Measurements from ENCODE around the gene CNTN5. TPM values are rescaled to one million over a fixed set of nuclear protein-coding genes. Genes with fewer than 3 reads are reported as not detected.
A peak's percentile ranks its signal among the peaks of the same experiment; 100 is the strongest.

CNTN5 gene
- polyA plus RNA-seq (0.64 and 1.1 TPM in 2 replicates), polyA minus RNA-seq (5.3 and 6.1 TPM in 2 replicates)

- Histone ChIP-seq H3F3A (ENCODE audit: insufficient read depth, low read length, poor library complexity, severe bottlenecking) (no peaks in the 10 kb centered on the region), H3K9me3 (ENCODE audit: low read length) (no peaks in the 10 kb centered on the region), H2AFZ (ENCODE audit: low read depth, low read length) (no peak within 1 kb of the TSS), H3K79me2 (replicated peaks; ENCODE audit: insufficient read depth, low read length) (no peaks in the 10 kb centered on the region), H3K4me3 (ENCODE audit: low read length) (peak within 1 kb of the TSS; percentile 70), H4K20me1 (ENCODE audit: insufficient read depth) (no peaks in the 10 kb centered on the region), H3K27ac (ENCODE audit: low read length) (no peak within 1 kb of the TSS), H3K36me3 (ENCODE audit: insufficient read depth, low read length) (no peaks in the 10 kb centered on the region), H3K4me2 (ENCODE audit: low read length) (peak within 1 kb of the TSS; percentile 60), H3K9ac (ENCODE audit: low read length) (peak within 1 kb of the TSS; percentile 52), H3K9me2 (ENCODE audit: insufficient read depth, low read length) (no peaks in the 10 kb centered on the region), H3K27me3 (ENCODE audit: insufficient read depth, low read depth, low read length) (peaks cover 14% of the 10 kb centered on the region)
- TF ChIP-seq RAD21 (conservative IDR thresholded peaks at IDR 0.05) (peak; percentile 49), MXI1 (conservative IDR thresholded peaks at IDR 0.05; ENCODE audit: poor library complexity, severe bottlenecking) (peak; percentile 40), POLR2AphosphoS5 (IDR thresholded peaks at IDR 0.05) (peak; percentile 12), EZH2 (IDR thresholded peaks at IDR 0.05; ENCODE audit: borderline replicate concordance, insufficient read depth, low read length, poor library complexity, severe bottlenecking) (no peak), TAF1 (IDR thresholded peaks at IDR 0.05; ENCODE audit: low read depth) (no peak), SMC3 (conservative IDR thresholded peaks at IDR 0.05; ENCODE audit: poor library complexity) (peak; percentile 46), CTCF (IDR thresholded peaks at IDR 0.05; ENCODE audit: poor library complexity, severe bottlenecking) (peak; percentile 50), EP300 (conservative IDR thresholded peaks at IDR 0.05; ENCODE audit: poor library complexity, severe bottlenecking) (no peak), REST (IDR thresholded peaks at IDR 0.05; ENCODE audit: borderline replicate concordance) (no peak)
Observed at GRCh38 chr11:99020352-99021225, at the start of gene CNTN5. Gene CNTN5 (plus strand): TSS chr11:99020949.

- Histone ChIP-seq H3K27ac (ENCODE audit: low read length) (no peak overlapping the region), H3K79me2 (replicated peaks; ENCODE audit: insufficient read depth, low read length) (no peaks in the 10 kb centered on the region), H3K27me3 (ENCODE audit: insufficient read depth, low read depth, low read length) (no peaks in the 10 kb centered on the region), H2AFZ (ENCODE audit: low read depth, low read length) (no peak overlapping the region), H3F3A (ENCODE audit: insufficient read depth, low read length, poor library complexity, severe bottlenecking) (no peaks in the 10 kb centered on the region), H3K4me2 (ENCODE audit: low read length) (no peak overlapping the region), H3K4me3 (ENCODE audit: low read length) (no peak overlapping the region), H3K9ac (ENCODE audit: low read length) (no peak overlapping the region), H3K9me3 (ENCODE audit: low read length) (no peaks in the 10 kb centered on the region), H3K9me2 (ENCODE audit: insufficient read depth, low read length) (no peaks in the 10 kb centered on the region), H4K20me1 (ENCODE audit: insufficient read depth) (no peaks in the 10 kb centered on the region), H3K36me3 (ENCODE audit: insufficient read depth, low read length) (no peaks in the 10 kb centered on the region)
- no peak for TF ChIP-seq TAF1 (IDR thresholded peaks at IDR 0.05; ENCODE audit: low read depth)
- TF ChIP-seq POLR2AphosphoS5 (IDR thresholded peaks at IDR 0.05) = peak; percentile 87
- TF ChIP-seq CTCF (IDR thresholded peaks at IDR 0.05; ENCODE audit: poor library complexity, severe bottlenecking) = no peak
- TF ChIP-seq REST (IDR thresholded peaks at IDR 0.05; ENCODE audit: borderline replicate concordance) = peak; percentile 87
- TF ChIP-seq RAD21 (conservative IDR thresholded peaks at IDR 0.05) = peak; percentile 40
- peak; percentile 25 for TF ChIP-seq SMC3 (conservative IDR thresholded peaks at IDR 0.05; ENCODE audit: poor library complexity)
- no peak for TF ChIP-seq MXI1 (conservative IDR thresholded peaks at IDR 0.05; ENCODE audit: poor library complexity, severe bottlenecking)
- peak; percentile 86 for TF ChIP-seq EP300 (conservative IDR thresholded peaks at IDR 0.05; ENCODE audit: poor library complexity, severe bottlenecking)
- no peak for TF ChIP-seq EZH2 (IDR thresholded peaks at IDR 0.05; ENCODE audit: borderline replicate concordance, insufficient read depth, low read length, poor library complexity, severe bottlenecking)
Observed at GRCh38 chr11:98979205-98979604, 41.5 kb upstream of the CNTN5 start.
